CD4-positive, alpha-beta memory T cell (primary cell): ENCODE results near the gene ZBTB21. TPM values are rescaled to one million over a fixed set of nuclear protein-coding genes. Genes with fewer than 3 reads are reported as not detected.
"Not testable (repeated sequence)": the region's sequence is repeated elsewhere in the genome, so short reads cannot be mapped to it uniquely, and the experiment has no call there.

ENCODE experiments used
- CTCF ChIA-PET: fragments of 350-600 bp; sonication (Branson Sonifier 250); formaldehyde crosslinking; loops from one replicate; lab custom pipeline; 2021; ENCODE audit warnings: inconsistent platforms; ENCODE audit not compliant: partially characterized antibody; lab: Charles Lee
- POLR2A ChIA-PET: fragments of 350-600 bp; sonication (Branson Sonifier 250); formaldehyde crosslinking; loops from one replicate; lab custom pipeline; 2021; ENCODE audit not compliant: partially characterized antibody; lab: Charles Lee
- DNase-seq, 5 donors: peaks; one replicate each; pipeline versions ENCODE4 v3.0.0 to v3.0.0-alpha.2; 2020 to 2022; ENCODE audit warnings: mixed read lengths in 1 of 5
- H3K27ac ChIP-seq: one replicate; pipeline ENCODE4 v1.7.0; 2013; ENCODE audit warnings: low read depth, low read length
- H3K27me3 ChIP-seq: 2 replicates; pipeline ENCODE4 v1.7.0; 2013; ENCODE audit warnings: mild to moderate bottlenecking, low read length, moderate library complexity; ENCODE audit not compliant: insufficient read depth
- H3K36me3 ChIP-seq: 2 replicates; pipeline ENCODE4 v1.7.0; 2013; ENCODE audit warnings: mild to moderate bottlenecking, low read length, moderate library complexity; ENCODE audit not compliant: insufficient read depth
- H3K4me1 ChIP-seq: 2 replicates; pipeline ENCODE4 v1.7.0; 2013; ENCODE audit warnings: mild to moderate bottlenecking, low read length, moderate library complexity; ENCODE audit not compliant: insufficient read depth
- H3K4me3 ChIP-seq, 2 donors: one replicate each; pipeline ENCODE4 v1.7.0; 2013; ENCODE audit warnings: low read length in 2 of 2, mild to moderate bottlenecking in 1 of 2
- H3K9me3 ChIP-seq, 2 donors: one replicate each; pipeline ENCODE4 v1.7.0; 2013; ENCODE audit warnings: low read length in 2 of 2, control low read depth in 1 of 2; ENCODE audit not compliant: control insufficient read depth in 1 of 2
- H3K27ac Mint-ChIP-seq, 7 donors: one replicate each; pipeline ENCODE4 v1.8.0; 2020 to 2021; ENCODE audit warnings: mixed read lengths in 7 of 7, mild to moderate bottlenecking in 6 of 7, inconsistent platforms in 3 of 7, moderate library complexity in 3 of 7
- H3K27me3 Mint-ChIP-seq, 2 donors: one replicate each; pipeline ENCODE4 v1.8.0; 2020 to 2021; ENCODE audit warnings: mixed read lengths in 2 of 2
- H3K36me3 Mint-ChIP-seq, 2 donors: one replicate each; pipeline ENCODE4 v1.8.0; 2020 to 2021; ENCODE audit warnings: mixed read lengths in 2 of 2, inconsistent platforms in 1 of 2, mild to moderate bottlenecking in 1 of 2
- H3K4me1 Mint-ChIP-seq, 4 donors: one replicate each; pipeline ENCODE4 v1.8.0; 2020 to 2021; ENCODE audit warnings: mixed read lengths in 4 of 4, mild to moderate bottlenecking in 1 of 4
- H3K4me3 Mint-ChIP-seq, 8 donors: one replicate each; pipeline ENCODE4 v1.8.0; 2020 to 2021; ENCODE audit warnings: mixed read lengths in 8 of 8, mild to moderate bottlenecking in 7 of 8, moderate library complexity in 6 of 8, inconsistent platforms in 3 of 8
- H3K9me3 Mint-ChIP-seq, 8 donors: one replicate each; pipeline ENCODE4 v1.8.0; 2020 to 2021; ENCODE audit warnings: mixed read lengths in 8 of 8, mild to moderate bottlenecking in 5 of 8, inconsistent platforms in 3 of 8, moderate library complexity in 1 of 8
- intact Hi-C: fragments of 100-400 bp; cut with micrococcal nuclease; formaldehyde crosslinking; loops from one replicate; pipeline ENCODE4 v1.15.1; 2023
- polyA plus RNA-seq, 2 donors: library from polyadenylated mRNA; unstranded; fragments of 300-500 nt; fragmentation: Illumina TruSeq; gene quantifications; one replicate each; pipeline ENCODE4 v1.2.3, GENCODE V29; 2021
- total RNA-seq, 2 experiments: library from RNA; stranded (reverse); gene quantifications; one replicate each; pipeline ENCODE4 v1.2.3, GENCODE V29; 2021

Gene ZBTB21
- total and polyA plus RNA-seq, 4 experiments from 2014 or later = 4.3 to 21.7 (median 13.5) TPM

DNA sequence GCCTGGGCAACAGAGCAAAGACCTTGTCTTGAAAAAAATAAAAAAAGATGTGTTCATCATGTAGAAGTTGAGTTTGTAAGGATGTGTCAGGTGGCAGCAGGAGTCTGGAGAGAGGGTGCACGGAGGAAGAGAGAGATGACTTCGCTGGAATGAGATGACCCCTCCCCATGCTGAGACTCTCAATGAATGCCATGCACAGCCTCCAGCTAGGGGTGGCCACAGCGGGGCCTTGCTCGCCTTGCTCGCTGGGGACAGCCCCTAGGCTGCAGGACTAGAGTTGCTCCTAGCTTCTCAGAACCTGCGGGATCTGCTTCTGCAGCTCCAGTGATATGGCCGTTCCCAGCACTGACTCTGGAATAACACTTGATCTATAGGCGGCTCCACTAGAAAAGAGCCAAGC is 49.8 kb downstream of the ZBTB21 start:
- Histone ChIP-seq H3K27ac (no peak overlapping the region), H3K27me3 (no peaks in the 10 kb centered on the region), H3K36me3 (no peaks in the 10 kb centered on the region), H3K4me3 (no peak overlapping the region), H3K9me3 (no peaks in the 10 kb centered on the region), H3K4me1 (no peaks in the 10 kb centered on the region)
- CTCF ChIA-PET = interaction anchor here (1.4 kb wide), 1 partner anchor 157 kb away, joined by 3 read pairs; no protein-coding TSS in a partner anchor
- H3K4me1 Mint-ChIP-seq = peaks cover 0 to 5% (median 3%) of the 10 kb centered on the region in 4 donors
- POLR2A ChIA-PET = no interaction called here
- no peaks in the 10 kb centered on the region for H3K9me3 Mint-ChIP-seq
- H3K27me3 Mint-ChIP-seq = peaks cover 13 to 17% of the 10 kb centered on the region in 2 donors
- DNase-seq = no peak
- H3K4me3 Mint-ChIP-seq = no peak overlapping the region
- H3K27ac Mint-ChIP-seq = peak overlapping the region in 1 of 7 donors; percentile 43
- intact Hi-C loops = no loop called here
- no peaks in the 10 kb centered on the region for H3K36me3 Mint-ChIP-seq

DNA sequence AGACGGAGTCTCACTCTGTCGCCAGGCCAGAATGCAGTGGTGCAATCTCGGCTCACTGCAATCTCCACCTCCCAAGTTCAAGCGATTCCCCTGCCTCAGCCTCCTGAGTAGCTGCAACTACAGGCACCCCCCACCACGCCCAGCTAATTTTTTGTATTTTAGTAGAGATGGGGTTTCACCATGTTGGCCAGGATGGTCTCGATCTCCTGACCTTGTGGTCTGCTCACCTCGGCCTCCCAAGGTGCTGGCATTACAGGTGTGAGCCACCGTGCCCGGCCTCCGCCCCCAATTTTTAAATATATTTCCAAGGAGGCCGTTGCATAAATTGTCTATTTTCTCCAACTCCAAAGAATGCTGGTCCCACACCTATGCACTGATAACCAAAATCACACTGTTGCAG is 50.5 kb downstream of the ZBTB21 start:
- H3K9me3 Mint-ChIP-seq, H3K4me1 ChIP-seq, H3K27ac ChIP-seq, H3K9me3 ChIP-seq, DNase-seq, H3K27me3 ChIP-seq, H3K36me3 Mint-ChIP-seq, H3K4me3 Mint-ChIP-seq, POLR2A ChIA-PET, H3K36me3 ChIP-seq, H3K4me3 ChIP-seq, H3K4me1 Mint-ChIP-seq, H3K27ac Mint-ChIP-seq, intact Hi-C loops, CTCF ChIA-PET: not testable (repeated sequence)
- peaks cover 16 to 17% of the 10 kb centered on the region in 2 donors for H3K27me3 Mint-ChIP-seq

DNA sequence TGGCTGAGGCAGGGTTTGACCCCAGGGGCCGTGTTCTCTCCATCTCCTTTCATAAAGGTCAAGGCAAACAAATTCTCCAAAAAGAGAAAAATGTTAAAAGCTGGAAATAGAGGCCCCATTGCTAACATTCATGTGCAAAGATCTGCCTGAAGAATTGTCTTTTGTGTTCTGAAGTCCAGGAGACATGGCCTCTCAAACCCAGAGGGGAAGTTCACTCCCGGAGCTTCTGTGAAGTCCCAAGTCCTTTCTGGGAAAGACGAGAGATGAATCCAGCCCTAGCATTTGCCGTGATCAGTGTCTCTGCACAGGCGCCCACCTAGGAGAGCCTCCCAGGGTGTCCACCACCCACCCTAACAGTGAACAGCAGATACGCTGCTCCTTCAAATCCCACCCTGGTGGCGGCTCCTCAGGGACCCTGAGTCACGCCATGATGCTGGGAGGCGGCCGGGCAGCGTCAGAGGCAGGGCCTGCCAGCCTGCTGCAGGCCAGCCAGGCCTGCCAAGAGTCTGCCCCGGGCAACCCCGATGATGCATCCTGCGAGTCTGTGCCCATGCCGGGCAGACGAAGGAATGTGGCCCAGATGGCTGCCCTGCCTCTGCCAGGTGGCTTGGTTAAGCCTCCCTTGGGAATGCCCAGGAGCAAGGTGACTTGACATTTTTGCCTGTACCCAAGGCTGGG is 51.1 kb downstream of the ZBTB21 start:
- intact Hi-C loops = no loop called here

DNA sequence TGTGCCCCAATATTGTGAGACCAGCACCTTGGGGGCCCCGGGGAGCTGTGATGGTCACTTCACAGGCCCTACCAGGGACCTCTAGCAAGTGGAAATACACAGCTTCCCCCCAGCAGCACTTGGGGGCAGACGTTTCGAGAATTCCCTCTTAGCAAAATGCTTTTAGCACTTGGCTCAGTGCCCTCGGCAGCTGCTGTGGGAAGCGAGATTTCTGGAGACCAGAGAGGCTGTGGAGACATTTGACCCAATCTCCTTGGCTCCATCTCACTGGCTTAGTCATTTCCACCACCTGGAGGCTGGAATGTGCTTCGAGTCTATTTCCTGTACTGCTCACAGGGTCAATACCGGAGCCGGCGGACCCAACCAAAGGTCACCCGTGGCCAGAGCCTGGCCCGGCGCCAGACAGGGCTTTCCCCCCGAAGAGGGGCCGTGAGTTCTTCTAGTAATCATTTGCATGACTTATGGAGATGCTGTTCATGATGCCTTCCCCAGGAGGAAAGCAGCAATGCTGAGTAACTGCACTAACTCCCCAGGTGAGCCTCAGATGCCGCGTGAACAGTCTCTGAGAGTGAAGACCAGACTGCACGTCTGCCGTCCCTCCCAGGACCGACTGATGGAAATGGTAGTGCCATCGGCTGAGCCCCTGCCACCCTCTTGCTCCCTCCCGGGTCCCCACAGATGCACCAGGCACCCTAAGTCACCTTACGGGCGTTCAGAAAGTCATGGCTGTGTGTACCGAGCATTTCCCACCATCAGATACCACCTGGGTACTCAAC is 52.0 kb downstream of the ZBTB21 start:
- POLR2A ChIA-PET = no interaction called here
- H3K27ac Mint-ChIP-seq = no peak overlapping the region
- peaks cover 6% of the 10 kb centered on the region for H3K4me1 ChIP-seq
- H3K4me3 ChIP-seq = no peak overlapping the region
- no peaks in the 10 kb centered on the region for H3K9me3 Mint-ChIP-seq
- no peaks in the 10 kb centered on the region for H3K36me3 ChIP-seq
- DNase-seq = no peak
- H3K36me3 Mint-ChIP-seq = no peaks in the 10 kb centered on the region
- no peak overlapping the region for H3K27ac ChIP-seq
- H3K9me3 ChIP-seq = no peaks in the 10 kb centered on the region
- H3K27me3 ChIP-seq = no peaks in the 10 kb centered on the region
- no peak overlapping the region for H3K4me3 Mint-ChIP-seq
- H3K4me1 Mint-ChIP-seq = peaks cover 0 to 12% (median 5%) of the 10 kb centered on the region in 4 donors
- intact Hi-C loops = no loop called here
- CTCF ChIA-PET = interaction anchor here (1.7 kb wide), 1 partner anchor 150 kb away, joined by 7 read pairs; no protein-coding TSS in a partner anchor
- peaks cover 17 to 20% of the 10 kb centered on the region in 2 donors for H3K27me3 Mint-ChIP-seq

More for the DNA sequence above, 51.1 kb downstream of the ZBTB21 start:
- DNase-seq = no peak
- Histone ChIP-seq H3K36me3 (no peaks in the 10 kb centered on the region), H3K9me3 (no peaks in the 10 kb centered on the region), H3K4me1 (peaks cover 6% of the 10 kb centered on the region), H3K27ac (no peak overlapping the region), H3K4me3 (no peak overlapping the region), H3K27me3 (no peaks in the 10 kb centered on the region)
- Mint-ChIP-seq H3K4me1 (peaks cover 0 to 12% (median 5%) of the 10 kb centered on the region in 4 donors), H3K27me3 (peaks cover 17 to 20% of the 10 kb centered on the region in 2 donors), H3K4me3 (no peak overlapping the region), H3K9me3 (no peaks in the 10 kb centered on the region), H3K27ac (no peak overlapping the region), H3K36me3 (no peaks in the 10 kb centered on the region)
- POLR2A ChIA-PET = no interaction called here
- CTCF ChIA-PET = interaction anchor here (1.7 kb wide), 1 partner anchor 149 kb away, joined by 7 read pairs; no protein-coding TSS in a partner anchor

DNA sequence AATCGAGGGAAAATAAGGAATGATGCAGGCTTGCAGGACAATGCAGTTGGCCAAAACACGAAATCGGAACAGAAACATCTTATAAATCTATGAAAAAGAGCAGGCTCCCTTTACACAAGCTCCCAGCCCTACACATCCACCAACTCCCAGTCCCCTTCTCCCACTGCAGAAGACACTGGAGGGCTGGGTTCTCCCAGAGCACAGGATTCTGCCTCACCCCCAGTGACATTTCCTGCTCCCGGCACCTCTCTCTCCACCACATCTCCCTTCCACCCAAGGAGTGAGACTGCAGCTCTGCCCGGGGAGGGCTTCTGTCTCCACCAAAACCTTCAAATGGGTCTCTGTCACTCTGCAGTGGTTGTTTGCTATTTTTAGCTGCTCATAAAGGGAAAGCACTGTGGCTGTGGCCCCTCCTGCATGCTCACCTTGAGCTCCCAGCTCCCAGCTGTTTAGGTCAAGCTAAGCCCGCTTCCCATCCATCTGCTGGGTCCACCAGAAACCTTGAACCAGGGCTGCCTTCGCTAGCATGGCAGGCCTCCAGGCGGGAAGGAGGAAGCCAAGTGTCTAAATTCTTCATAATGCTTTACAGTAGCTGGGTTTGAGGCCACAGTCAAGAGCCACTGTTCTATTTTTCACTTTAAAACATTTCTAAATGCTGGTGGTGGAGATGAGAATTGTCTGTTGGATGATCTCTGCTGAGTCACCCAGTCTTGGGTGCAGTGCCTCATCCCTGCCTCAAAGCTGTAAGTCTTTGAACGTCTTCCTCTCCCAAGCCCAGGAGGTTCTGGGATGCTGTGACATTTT is 53.0 kb downstream of the ZBTB21 start:
- H3K27me3 ChIP-seq = no peaks in the 10 kb centered on the region
- Mint-ChIP-seq H3K9me3 (no peaks in the 10 kb centered on the region), H3K27me3 (peaks cover 16 to 25% of the 10 kb centered on the region in 2 donors), H3K4me1 (peaks cover 2 to 18% (median 9%) of the 10 kb centered on the region in 4 donors), H3K4me3 (peak overlapping the region in 1 of 8 donors; percentile 44), H3K36me3 (no peaks in the 10 kb centered on the region), H3K27ac (no peak overlapping the region)
- DNase-seq = no peak
- intact Hi-C loops = no loop called here
- peaks cover 6% of the 10 kb centered on the region for H3K4me1 ChIP-seq
- H3K9me3 ChIP-seq = no peaks in the 10 kb centered on the region
- ChIA-PET CTCF (interaction anchor here (1.7 kb wide), 1 partner anchor 151 kb away, joined by 7 read pairs; no protein-coding TSS in a partner anchor), POLR2A (no interaction called here)
- H3K4me3 ChIP-seq = no peak overlapping the region
- no peak overlapping the region for H3K27ac ChIP-seq
- no peaks in the 10 kb centered on the region for H3K36me3 ChIP-seq

DNA sequence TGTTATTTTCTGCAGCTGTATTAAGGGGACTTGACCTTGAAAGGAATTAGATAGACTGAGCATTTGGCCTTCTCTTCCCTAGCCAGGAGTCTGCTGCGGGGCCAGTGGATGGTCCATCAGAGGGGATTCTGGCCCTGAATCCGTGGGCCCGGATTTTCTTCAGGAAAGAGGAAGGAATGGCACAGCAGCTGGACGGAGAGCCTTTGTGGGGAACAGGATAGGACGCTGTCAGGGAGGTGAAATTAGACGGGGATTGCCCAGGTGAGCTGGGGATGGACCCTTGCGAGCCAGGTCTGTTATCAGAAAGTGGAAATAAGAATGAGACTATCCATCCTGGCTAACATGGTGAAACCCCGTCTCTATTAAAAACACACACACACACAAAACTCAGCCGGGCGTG is 54.6 kb downstream of the ZBTB21 start:
- peaks cover 6% of the 10 kb centered on the region for H3K4me1 ChIP-seq
- peaks cover 3 to 16% (median 7%) of the 10 kb centered on the region in 4 donors for H3K4me1 Mint-ChIP-seq
- no peaks in the 10 kb centered on the region for H3K36me3 ChIP-seq
- ChIA-PET CTCF (no interaction called here), POLR2A (interaction anchor here (1.1 kb wide), 1 partner anchor 152 kb away, joined by 3 read pairs; no protein-coding TSS in a partner anchor)
- no peaks in the 10 kb centered on the region for H3K27me3 ChIP-seq
- no peak for DNase-seq
- H3K27ac Mint-ChIP-seq = no peak overlapping the region
- H3K4me3 ChIP-seq = no peak overlapping the region
- H3K4me3 Mint-ChIP-seq = no peak overlapping the region
- no peak overlapping the region for H3K27ac ChIP-seq
- H3K9me3 ChIP-seq = no peaks in the 10 kb centered on the region
- H3K36me3 Mint-ChIP-seq = no peaks in the 10 kb centered on the region
- H3K9me3 Mint-ChIP-seq = no peaks in the 10 kb centered on the region
- intact Hi-C loops = no loop called here
- peaks cover 11 to 26% of the 10 kb centered on the region in 2 donors for H3K27me3 Mint-ChIP-seq
